Measurements from ENCODE around the gene SEZ6.
A peak's percentile ranks its signal among the peaks of the same experiment; 100 is the strongest.

Gene SEZ6

GRCh38 chr17:29005936-29006511 lies at the start of gene SEZ6:
Gene SEZ6 (minus strand): TSS chr17:29006033. CDS start chr17:29005869, 164 bp downstream.
- peak; percentile 78 for DNase-seq

- no peak for DNase-seq
Observed at GRCh38 chr17:29054835-29055234, 49.0 kb upstream of the SEZ6 start.

GRCh38 chr17:29051731-29052130 lies 45.9 kb upstream of the SEZ6 start:
- no peak for DNase-seq

GRCh38 chr17:29051194-29051593 lies 45.4 kb upstream of the SEZ6 start:
- no peak for DNase-seq

GRCh38 chr17:29050176-29050575 lies 44.3 kb upstream of the SEZ6 start:
- no peak for DNase-seq

GRCh38 chr17:29049541-29050145 lies 43.8 kb upstream of the SEZ6 start:
- no peak for DNase-seq

- DNase-seq: peak; percentile 88
Observed at GRCh38 chr17:29048440-29049368, 42.9 kb upstream of the SEZ6 start.

GRCh38 chr17:29046473-29046839 lies 40.6 kb upstream of the SEZ6 start:
- no peak for DNase-seq

GRCh38 chr17:29045734-29046472 lies 40.1 kb upstream of the SEZ6 start:
- DNase-seq: no peak

- no peak for DNase-seq
Observed at GRCh38 chr17:29045026-29045425, 39.2 kb upstream of the SEZ6 start.

GRCh38 chr17:29043539-29044145 lies 37.8 kb upstream of the SEZ6 start:
- DNase-seq: no peak

- peak; percentile 68 for DNase-seq
Observed at GRCh38 chr17:29042679-29043538, 37.1 kb upstream of the SEZ6 start, which contains the start of gene PIPOX. Gene PIPOX (plus strand): TSS chr17:29043141. CDS start chr17:29043226, 85 bp downstream.

GRCh38 chr17:29042026-29042678 lies 36.3 kb upstream of the SEZ6 start:
- DNase-seq: no peak

- DNase-seq: no peak
Observed at GRCh38 chr17:29041571-29041970, 35.7 kb upstream of the SEZ6 start.

- DNase-seq: no peak
Observed at GRCh38 chr17:29041091-29041490, 35.3 kb upstream of the SEZ6 start.

GRCh38 chr17:29039764-29040598 lies 34.1 kb upstream of the SEZ6 start:
- DNase-seq: peak; percentile 58

GRCh38 chr17:29038085-29038795 lies 32.4 kb upstream of the SEZ6 start:
- peak; percentile 27 for DNase-seq

- DNase-seq: no peak
Observed at GRCh38 chr17:29037739-29038084, 31.9 kb upstream of the SEZ6 start.

- no peak for DNase-seq
Observed at GRCh38 chr17:29036584-29036983, 30.8 kb upstream of the SEZ6 start.

GRCh38 chr17:29034510-29034909 lies 28.7 kb upstream of the SEZ6 start:
- no peak for DNase-seq
